SW480 (cell line): ENCODE results near the gene B3GNT2.

Experiments used
- DNase-seq: peaks from one replicate; pipeline ENCODE4 v3.0.0-alpha.2; 2016; ENCODE audit warnings: low spot score

Gene B3GNT2

GRCh38 chr2:62205554-62205953, 9.6 kb downstream of the B3GNT2 start:
- DNase-seq: no peak

DNA sequence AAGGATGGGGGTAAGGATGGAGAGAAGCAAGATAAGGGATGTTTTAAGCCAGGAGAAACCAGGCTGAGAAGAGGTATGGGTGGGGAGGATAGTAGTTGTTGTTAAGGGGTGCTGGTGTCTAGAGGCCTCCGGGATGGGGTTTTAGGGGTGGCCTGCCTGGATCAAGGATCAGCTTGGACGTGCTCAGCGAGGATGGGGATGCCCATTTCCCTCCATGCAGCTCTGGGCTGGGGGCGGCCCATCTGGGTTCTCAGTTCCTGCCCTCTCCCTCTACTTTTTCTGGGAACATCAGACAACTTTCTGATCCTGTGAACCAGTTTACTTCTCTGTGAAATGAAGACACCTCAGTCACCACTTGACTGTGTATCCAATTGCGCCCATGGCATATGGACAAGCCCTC, 10.1 kb downstream of the B3GNT2 start:
- no peak for DNase-seq

DNA sequence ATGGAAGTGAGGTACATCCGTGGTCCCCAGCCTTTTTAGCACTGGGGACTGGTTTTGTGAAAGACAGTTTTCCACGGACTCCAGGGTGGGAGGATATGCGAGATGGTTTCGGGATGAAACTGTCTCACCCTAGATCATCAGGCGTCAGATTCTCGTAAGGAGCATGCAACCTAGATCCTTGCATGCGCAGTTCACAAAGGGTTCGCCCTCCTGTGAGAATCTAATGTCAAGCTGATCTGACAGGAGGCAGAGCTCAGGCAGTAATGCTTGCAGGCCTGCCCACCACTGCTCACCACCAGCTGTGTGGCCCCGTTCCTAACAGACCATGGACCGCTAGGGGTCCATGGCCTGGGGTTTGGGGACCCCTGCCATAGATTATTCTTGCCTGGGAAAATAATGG, 11.6 kb downstream of the B3GNT2 start:
- no peak for DNase-seq

DNA sequence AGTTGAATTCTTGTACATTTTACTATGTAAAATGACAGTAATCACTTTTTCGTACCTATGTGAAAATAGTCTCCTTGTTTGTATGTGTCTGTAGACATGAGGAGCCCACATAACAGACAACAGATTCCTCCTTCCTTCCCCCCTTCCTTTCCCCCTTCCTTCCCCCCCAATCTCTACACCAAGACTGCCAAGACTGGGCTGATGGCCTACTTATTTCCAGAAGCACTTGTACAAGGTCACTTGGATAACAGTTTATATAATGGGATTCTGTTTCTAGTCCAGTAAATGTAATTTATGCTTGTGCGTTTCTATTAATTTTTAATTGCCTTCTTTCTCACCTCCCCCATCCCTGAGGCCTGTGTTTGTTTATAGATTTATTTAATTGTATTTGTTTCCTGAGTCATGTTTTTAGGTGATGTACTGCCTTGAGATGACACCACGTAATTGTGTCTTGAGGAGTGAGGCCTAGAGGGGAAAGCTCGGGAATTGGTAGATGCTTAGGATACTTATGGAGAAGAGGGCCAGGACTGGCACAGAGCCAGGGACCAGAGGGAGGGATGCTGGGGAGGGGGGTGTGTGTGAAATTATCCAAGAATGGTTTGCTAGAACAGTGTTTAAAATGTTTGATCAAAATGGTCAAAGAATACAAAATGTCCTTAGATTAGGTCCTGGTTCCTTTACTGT, 12.3 kb downstream of the B3GNT2 start:
- DNase-seq: no peak

- DNase-seq: no peak
These were observed 12.8 kb downstream of the B3GNT2 start for GRCh38 chr2:62208758-62209114.

DNA sequence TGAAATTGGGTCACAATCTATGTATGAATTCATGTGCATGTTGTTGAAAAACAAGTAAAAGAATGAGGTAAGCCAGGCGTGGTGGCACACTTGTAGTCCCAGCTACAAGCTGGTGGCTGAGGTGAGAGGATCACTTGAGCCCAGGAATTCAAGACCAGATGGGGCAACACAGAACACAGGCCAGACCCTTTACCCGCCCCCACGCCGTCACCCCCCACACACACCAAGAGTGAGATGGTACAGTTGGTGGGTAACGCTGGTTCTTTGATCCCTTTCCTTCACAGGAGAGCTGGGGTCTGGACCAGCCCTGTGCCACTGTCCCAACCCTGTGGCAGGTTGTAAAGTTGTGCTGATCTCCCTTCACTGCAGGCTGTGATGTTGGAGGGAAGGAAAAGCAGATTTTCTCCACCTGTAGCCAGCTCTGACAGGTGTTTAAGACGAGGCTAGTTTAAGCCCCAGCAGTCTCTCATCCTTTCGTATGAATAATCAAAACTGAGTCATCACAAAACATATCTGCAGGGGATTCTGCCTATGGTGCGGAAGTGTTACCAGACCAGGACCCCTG, 13.6 kb downstream of the B3GNT2 start:
- no peak for DNase-seq

DNA sequence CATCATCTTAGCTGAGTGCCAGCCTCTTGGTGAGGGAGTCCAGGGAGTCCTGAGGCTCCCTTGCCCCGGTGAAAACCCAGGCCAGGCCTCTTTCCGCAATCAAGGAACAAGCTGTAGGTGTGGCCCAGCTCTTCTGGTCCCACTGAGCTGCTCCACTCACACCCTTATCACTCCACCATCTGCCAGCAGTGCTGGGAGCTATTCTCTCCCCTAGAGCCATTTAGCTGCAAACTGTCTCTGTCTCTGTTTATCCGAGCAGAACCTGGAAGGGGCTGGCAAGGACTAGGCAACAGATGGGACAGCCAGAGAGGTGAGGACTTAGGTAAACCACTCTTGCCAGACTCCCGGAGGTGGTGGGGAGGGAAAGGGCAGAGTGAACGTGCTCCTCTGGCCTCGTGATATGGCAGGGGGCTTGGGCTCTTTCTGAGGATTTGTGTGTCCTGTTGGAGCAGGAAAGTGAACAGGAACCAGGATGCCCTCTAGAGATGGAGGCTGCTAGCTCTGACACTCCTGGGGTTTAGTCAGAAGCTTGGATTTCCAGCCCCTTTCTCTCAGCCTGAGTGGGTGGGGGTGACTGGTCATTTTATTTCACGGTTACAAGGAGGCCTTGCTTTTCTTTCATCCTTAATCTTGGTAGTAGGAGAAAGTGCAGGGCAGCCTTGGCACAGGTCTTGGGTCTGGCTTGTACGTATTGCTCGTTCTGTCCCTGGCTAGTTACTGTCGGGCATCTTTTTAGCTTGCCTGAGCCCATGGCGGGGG, 19.6 kb downstream of the B3GNT2 start:
- no peak for DNase-seq

DNA sequence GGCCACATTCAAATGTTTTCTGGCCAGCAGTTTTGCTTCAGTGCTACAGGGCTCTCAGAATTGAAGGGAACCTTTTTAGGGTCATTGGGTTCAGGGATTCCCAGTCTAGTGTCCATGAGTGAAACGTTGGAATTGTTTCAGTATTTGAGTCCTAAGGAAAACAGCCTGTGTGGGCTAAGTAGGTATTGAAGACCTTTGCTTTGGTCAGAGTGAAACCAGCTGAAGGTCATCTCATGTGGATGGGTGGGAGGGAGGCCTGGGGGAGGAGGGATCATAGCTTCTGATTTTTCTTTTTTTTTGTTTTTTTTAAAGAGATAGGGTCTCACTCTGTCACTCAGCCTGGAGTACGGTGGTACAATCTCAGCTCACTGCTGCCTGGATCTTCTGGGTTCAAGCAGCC, 20.2 kb downstream of the B3GNT2 start:
- no peak for DNase-seq

DNA sequence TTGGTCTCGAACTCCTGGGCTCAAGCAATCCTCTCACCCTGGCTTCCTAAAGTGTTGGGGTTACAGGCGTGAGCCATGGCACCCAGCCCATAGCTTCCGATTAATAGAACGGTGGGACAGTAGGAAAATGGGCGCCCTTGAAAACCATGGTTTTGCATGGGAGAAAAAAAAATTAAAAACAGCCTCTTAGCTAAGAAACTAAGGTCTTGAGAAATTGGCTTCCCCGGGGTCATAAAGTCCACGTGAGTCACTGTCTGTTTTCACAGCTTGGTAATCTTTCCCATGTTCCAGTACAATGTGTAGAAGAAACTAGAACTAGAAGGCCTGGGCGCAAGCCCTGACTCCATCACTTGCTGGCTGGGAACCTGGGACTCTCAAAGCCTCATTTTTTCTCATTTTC, 20.7 kb downstream of the B3GNT2 start:
- DNase-seq: no peak

DNA sequence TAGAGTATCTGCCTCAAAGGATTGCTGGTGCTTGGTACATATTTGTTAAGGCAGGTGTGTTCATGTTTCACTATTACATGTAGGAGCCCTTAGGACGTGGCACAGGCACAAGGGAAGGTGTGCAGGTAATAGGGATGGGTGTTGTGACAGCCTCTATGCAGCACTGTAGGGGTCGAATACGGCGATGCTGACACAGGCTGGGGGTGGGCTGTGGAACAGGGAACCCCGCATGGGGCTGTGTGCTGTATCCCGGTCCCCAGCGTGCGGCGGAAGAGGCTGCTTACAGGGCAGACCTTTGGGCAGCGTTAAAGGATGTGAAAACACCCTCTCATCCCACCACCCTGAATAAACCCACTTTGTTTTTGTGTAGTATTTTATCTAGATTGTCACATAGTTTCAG, 21.5 kb downstream of the B3GNT2 start:
- DNase-seq: no peak

DNA sequence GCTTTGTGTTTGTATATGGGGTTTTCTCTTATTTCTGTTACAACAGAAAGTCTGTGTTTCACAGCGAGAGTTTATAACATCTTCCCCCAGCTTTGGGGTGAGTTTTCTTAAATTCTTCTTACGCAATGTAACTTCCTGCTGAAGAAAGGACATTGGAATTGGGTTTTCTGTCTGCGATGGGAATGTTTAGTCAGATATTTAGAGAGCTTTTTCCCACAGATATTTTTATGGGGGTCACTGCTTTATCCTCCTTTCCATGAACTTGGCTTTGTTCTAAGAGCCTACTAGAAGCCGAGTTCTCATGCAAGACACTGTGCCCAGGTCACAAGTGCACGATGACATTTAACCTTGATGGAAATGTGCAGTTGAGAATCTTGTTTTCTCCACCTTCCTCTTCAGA, 22.1 kb downstream of the B3GNT2 start:
- DNase-seq: no peak

GRCh38 chr2:62219407-62220159, 23.7 kb downstream of the B3GNT2 start:
- no peak for DNase-seq

GRCh38 chr2:62221141-62221540, 25.2 kb downstream of the B3GNT2 start:
- DNase-seq: no peak

- DNase-seq: no peak
These were observed 26.3 kb downstream of the B3GNT2 start for GRCh38 chr2:62222171-62222570.

DNA sequence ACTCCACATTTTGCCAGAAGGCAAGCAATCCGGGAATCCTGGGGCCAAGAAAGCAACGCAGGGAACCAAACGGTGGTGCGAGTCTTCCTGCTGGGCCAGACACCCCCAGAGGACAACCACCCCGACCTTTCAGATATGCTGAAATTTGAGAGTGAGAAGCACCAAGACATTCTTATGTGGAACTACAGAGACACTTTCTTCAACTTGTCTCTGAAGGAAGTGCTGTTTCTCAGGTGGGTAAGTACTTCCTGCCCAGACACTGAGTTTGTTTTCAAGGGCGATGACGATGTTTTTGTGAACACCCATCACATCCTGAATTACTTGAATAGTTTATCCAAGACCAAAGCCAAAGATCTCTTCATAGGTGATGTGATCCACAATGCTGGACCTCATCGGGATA, 26.8 kb downstream of the B3GNT2 start:
- no peak for DNase-seq

GRCh38 chr2:62224976-62225375, 29.1 kb downstream of the B3GNT2 start:
- DNase-seq: no peak

- DNase-seq: no peak
These were observed 31.6 kb downstream of the B3GNT2 start for GRCh38 chr2:62227386-62228075.

DNA sequence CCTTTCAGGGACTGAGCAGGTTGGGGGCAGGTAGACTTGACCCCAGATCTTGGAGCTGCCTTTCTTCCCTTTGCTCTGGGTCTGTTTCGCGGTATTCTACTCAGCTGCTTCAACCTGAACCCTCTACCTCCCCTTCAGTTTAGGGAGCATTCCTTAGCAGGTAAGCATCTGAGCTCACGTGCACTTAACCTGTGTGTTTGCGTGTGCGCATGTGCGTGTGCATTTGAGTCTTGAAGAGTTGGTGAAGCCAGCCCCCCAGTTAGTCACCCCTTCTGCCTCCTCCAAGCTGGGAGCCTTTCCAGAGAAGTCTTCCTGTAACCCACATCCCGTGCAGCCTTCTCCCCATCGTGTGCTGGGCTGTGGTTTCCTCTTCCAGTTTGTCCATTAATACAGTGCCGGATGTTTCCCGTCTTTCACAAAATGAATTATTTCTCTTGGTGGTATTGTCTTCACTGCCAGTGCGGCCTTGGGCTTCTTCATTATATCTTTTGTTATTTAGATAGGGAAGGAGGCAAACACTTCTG, 33.2 kb downstream of the B3GNT2 start:
- no peak for DNase-seq

GRCh38 chr2:62231541-62231940, 35.6 kb downstream of the B3GNT2 start:
- DNase-seq: no peak

DNA sequence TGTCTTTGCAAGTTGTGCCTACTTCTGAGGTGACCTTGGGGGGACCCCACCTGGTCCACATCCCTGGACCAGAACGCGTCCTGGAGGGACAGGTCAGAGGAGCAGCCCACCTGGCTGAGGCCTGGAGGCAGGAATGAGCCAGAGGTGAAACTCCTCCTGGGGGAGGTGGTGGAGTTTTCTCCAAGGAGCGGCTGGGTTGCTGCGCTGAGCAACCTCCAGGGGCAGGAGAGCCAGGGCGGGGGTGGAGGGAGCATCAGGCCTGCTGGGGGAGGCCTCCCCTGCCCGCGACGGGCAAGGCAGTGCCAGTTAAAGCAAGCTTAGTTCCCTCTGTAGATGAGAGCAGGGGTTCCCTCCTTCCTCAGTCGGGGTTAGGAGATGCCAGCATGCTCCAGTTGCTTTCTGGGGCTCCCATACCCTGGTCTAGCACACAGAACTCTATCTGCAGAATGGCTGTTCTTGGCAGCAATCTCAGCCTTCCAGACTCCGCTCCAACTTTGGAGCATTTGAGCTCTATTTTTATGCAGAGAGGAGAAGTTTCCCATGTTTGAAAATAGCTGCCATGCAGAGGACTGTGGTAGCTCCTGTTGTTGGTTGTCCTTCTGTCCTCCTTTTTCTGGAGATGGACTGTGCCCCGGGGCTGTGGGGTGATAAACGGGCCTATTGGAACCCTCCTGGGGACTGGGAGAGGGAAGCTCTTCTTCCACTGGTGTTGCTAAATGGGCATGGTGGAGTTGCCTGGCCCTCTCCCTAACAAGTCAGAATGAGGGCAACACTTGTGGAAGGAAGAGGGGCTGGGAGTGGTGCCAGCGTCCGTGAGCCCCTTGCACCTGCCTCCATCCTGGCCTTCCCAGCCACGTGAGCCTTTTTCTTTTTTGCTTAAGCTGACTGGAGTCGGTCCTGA, 39.1 kb downstream of the B3GNT2 start:
- no peak for DNase-seq

- DNase-seq: no peak
These were observed 40.6 kb downstream of the B3GNT2 start for GRCh38 chr2:62236499-62236898.
